GM19240 (cell line): ENCODE data around the gene CDK17.
A peak's percentile ranks its signal among the peaks of the same experiment; 100 is the strongest.
"Not testable (repeated sequence)": the region's sequence is repeated elsewhere in the genome, so short reads cannot be mapped to it uniquely, and the experiment has no call there.

ENCODE experiments used
- DNase-seq: peaks from one replicate; pipeline ENCODE4 v3.0.0; 2011; ENCODE audit warnings: low spot score; ENCODE audit not compliant: insufficient read length

CDK17 gene

DNA sequence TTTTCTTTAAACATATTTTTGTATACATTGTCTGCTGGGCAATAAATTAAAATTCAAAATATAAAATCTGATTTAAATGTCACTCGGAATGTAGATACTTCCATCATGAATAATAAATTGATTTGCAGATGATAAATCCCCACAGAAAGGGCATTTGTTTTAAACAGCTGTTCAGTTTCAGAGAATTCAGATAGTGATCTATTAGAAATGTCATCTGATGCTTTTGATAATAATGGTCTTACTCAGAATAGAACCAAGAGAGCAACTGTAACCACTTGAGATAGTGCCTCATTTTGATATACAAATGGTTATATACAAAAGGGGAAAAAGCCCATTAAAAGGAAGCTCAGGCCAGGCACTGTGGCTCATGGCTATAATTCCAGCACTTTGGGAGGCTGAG is 43.4 kb downstream of the CDK17 start:
- DNase-seq = no peak

DNA sequence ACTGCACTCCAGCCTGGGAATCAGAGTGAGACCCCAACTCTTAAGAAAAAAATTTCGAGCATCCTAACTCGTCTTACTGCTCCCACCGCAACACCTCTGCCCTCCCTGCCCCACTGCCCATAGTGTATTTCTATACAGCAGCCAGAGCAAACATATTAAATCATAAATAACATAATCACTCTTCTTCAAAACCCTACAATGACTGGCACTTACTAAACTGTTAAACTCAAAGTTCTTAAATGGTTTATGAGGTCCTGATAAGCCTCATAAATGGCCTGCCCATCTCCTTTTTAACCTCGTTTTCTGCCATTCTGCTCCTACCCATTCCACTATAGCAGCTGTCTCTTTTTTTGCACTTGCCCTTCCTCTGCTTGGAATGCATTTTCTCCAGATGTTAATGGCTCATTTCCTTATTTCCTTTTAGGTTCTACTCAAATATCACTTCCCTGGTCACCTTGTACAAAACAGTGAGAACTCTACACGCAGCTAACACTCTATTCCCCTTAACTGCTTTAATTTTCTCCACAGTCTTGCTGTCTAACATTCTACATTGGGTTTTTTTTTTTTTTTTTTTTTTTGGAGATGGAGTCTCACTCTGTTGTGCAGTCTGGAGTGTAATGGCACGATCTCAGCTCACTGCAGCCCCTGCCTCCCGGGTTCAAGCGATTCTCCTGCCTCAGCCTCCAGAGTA is 45.2 kb downstream of the CDK17 start:
- no peak for DNase-seq

DNA sequence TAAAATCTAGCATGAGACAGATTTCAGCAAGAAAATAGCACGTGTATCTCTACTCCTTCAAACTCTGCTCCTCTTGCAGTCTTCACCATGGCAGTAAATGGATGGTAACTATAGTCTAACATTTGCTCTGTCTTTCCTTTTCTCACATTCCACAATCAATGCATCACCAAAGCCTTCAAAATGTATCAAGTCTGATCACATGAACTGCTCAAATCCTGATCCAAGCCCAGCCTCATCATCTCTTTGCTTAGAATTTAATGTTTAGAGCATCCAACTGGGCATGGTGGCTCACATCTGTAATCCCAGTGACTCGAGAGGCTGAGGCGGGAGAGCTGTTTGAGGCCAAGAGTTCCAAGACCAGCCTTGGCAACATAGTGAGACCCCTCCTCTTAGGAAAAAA is 45.9 kb downstream of the CDK17 start:
- no peak for DNase-seq

DNA sequence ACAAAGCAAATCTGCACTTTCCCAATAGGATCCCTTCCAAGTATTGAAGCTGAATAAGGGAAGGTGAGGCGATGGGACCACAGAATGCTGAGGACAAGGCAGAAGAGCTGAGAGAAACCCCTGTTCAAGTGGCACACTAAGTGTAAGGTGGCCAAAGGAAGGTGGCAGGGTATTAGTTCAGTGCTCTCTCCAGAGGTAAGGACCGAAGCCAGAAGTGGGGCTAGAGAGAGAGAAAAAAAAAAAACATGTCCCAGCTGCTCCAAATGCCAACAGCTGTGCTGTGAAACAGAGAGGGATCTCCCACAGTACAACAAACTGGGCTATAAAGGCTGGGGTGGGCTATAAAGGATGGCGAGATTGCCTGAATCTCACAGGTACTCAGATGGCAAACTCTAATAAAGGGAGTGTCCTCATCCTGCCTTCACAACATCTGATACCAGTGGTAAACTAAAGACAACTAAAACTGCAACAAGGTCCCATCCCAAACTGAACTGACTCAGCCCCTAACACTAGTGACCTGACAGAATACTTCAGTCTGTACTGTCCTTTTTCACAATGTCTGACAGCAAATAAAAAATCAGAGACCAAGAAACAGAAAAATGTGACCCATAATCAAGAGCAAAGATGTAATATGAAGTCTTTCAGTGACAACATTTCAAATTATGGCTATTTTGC is 47.9 kb downstream of the CDK17 start:
- no peak for DNase-seq

DNA sequence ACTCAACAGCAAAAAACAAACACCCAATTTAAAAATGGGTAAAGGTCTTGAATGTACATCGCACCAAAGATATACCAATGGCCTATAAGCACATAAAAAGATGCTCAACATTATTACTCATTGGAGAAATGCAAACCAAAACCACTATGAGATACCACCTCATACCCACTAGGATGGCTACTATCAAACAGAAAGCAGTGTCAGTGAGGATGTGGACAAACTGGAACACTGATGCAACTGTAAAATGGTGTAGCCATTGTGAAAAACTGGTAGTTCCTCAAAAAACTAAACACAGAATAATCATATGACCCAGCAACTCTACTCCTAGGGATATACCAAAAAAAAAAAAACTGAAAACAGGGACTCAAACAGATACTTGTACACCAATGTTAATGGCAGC is 49.3 kb downstream of the CDK17 start:
- no peak for DNase-seq

DNA sequence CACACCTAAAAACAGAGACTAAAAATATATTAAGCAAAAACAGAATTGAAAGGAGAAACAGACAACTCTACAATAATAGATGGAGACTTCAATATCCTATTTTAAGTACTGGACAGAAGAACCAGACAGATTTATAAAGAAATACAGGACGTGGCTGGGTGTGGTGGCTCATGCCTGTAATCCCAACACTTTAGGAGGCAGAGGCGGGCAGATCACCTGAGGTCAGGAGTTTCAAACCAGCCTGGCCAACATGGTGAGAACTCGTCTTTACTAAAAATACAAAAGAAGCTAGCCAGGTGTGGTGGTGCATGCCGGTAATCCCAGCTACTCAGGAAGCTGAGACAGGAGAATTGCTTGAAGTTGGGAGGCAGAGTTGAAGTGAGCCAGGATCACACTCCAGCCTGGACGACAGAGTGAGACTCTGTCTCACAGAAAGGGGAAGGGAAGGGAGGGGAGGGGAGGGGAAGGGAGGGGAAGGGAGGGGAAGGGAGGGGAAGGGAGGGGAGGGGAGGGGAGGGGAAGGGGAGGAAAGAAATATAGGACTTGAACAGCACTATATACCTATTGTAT is 53.0 kb downstream of the CDK17 start:
- DNase-seq = no peak

DNA sequence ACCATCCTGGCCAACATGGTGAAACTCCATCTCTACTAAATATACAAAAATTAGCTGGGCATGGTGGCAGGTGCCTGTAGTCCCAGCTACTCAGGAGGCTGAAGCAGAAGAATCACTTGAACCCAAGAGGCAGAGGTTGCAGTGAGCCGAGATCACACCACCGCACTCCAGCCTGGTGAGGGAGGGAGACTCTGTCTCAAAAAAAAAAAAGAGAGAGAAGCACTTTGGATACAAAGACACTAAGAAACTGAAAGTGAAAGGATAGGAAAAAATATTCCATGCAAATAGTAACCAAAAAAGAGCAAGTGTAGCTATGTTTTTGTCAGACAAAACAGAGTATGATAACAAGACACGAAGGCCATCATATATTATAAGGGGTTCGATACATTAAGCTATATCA is 53.5 kb downstream of the CDK17 start:
- DNase-seq = not testable (repeated sequence)

DNA sequence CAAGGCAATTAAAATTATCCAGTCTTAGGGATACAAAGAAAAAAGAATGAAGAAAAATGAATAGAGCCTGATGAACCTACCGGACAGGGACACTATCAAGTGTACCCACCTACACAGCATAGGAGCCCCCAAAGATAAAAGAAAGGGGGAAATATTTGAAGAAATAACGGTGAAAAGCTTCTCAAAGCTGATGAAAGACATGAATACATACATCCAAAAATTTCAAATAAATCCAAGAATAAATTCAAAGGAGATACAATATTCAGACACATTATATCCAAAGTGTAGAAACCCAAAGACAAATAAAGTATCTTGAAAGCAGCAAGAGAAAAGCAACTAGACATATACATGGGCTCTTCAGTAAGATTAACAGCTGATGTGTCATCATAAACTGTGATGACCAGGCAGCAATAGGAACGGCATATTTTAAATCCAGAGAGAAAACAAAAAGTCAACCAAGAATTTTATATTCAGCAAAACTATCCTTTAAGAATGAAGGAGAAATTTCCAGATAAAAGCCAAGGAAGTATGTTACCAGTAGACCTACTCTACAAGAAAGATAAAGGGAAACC is 56.0 kb downstream of the CDK17 start:
- no peak for DNase-seq

DNA sequence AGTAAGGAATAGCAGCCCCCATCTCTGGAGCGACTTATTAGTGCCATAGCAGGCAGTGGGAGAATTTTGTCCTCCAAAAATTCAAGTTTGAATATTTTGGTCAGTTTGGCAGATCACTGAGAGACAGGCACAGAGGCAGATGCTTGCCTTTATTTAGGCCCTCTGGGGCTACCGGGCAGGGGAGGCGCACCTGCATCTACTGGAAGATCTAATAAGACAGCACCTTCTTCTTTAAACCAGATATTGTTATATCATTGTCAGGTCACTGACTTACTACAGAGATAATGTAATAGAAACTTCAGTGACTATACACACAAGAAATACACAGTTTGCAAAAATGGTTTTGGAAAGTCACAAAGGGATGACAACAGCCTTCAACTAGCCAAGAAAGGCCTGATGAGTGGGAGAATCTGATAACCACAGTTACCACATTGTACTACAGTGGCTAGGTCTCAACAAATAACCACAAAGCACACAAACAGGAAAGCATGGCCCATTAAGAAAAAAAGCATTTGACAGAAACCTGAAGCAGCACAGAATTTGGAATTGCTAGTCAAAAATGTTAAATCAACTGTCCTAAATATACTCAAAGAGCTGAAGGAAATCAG is 56.8 kb downstream of the CDK17 start:
- DNase-seq = no peak

DNA sequence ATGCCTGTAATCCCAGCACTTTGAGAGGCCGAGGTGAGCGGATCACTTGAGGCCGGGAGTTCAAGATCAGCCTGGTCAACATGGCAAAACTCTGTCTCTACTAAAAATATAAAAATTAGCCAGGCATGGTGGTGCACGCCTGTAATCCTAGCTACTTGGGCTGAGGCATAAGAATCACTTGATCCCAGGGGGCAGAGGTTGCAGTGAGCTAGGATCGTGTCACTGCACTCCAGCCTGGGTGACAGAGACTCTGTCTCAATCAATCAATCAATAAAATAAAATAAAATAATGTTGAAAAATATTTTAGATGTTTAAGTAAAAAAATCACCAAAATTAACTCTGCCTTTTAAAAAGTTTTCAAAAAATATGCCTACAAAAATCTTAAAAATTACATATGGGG is 60.6 kb downstream of the CDK17 start:
- not testable (repeated sequence) for DNase-seq

DNA sequence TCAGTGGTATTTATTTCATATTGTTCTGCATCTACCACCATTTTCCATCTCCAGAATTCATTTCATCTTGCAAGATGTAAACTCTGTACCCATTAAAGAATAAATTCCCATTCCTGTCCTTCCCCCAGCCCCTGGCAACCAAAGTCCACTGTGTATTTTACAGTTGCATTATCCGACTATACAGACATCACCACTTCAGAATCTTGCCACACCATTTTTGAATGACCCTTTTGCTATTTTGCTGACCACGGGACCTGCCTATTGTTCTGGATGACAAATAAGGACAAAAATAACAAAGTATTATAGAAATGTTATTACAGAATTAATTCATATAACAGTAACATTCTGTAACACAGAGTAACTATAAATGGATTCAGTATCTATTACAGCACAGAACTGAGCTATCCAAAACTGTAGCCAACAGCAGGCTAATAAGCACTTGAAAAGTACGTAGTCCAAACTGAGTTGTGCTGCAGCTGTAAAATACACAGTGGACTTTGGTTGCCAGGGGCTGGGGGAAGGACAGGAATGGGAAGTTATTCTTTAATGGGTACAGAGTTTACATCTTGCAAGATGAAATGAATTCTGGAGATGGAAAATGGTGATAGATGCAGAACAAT is 61.3 kb downstream of the CDK17 start:
- DNase-seq = no peak

DNA sequence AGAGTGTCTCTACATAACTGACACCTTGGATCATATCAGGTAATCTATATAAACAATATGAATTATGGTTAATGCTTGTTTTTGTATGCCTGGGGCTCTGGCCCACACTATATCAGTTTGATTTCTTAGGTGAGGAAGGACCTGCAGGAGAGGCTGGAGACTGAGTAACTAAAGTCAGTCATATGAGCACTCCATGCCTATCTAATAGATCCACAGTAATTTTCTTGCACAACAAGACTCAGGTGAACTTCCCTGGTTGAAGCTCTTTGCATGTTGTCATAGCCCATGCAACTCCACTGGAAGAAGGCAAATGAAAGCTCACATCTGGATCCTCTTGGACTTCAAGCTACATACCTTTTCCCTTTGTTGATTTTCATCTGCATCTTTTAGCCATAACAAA is 62.3 kb downstream of the CDK17 start:
- DNase-seq = no peak

DNA sequence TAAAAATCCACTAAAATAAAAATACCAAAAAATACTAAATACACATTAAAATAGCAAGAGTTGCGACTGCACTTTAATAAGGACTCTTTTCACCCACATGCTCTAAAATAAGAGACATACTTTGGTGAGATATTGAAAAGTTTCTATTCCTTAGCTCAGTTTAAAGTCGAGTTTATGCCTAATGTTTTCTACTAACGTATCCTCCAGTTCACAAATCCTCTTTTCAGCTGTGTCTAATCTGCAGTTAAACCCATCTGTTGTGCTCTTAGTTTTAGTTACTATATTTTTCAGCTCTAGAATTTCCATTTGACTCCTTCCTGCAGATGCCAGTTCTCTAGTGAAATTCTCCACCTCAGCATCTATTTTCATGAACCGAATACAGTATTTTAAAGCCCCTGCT is 63.8 kb downstream of the CDK17 start:
- no peak for DNase-seq

DNA sequence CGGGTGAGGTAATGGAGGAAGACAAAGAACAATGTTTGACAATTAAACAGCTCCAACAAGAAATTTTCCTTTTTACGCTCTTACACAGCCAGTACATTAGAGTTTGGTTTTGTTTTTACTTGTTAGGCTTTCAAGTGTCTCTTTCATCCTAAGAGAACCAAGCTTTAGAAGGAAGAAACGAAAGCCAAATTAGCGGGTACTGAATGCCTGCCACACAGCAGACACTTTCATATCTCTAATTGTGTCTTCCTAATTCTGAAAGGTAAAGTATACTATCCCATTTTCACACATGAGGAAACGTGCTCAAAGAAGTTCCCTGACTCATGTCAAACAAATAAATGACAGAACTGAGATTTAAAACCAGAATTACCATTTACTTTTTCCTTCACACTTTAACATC is 65.0 kb downstream of the CDK17 start:
- DNase-seq = peak; percentile 5

DNA sequence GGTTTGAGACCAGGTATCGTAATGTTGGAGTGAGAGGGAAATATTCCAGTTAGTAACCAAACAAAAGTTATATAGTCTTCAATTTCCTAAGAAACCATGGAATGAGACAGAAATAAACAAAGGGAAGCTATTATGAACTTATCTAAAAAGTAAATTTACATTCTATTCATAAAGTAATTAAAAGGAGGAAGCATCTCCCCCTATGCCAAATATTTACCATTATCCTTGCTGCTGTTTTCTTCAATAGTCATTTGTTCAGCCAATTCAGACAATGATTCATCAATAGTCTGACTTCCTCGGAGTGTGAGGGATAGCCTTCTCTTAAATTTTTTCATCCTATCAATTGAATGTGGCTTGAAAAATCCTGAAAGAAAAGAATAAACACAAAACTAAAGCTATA is 65.7 kb downstream of the CDK17 start:
- DNase-seq = no peak

DNA sequence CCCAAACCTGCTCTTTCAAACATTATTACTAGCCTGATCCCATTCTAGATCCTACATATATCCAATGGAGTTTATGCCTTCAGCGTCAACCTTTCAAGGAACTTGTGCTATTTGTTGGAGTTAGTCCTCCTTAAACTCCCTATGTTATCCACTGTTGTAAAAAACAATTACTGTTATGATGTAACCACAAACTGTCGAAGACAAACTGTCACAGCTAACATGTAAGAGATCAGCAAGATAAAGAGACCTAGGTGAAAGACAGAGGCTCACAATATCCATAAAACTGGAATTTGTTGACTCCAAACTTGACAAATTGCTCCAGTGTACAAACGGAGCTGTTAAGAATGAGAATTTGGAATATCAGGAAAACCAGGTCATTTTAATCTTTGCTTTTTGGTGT is 70.7 kb downstream of the CDK17 start:
- no peak for DNase-seq

DNA sequence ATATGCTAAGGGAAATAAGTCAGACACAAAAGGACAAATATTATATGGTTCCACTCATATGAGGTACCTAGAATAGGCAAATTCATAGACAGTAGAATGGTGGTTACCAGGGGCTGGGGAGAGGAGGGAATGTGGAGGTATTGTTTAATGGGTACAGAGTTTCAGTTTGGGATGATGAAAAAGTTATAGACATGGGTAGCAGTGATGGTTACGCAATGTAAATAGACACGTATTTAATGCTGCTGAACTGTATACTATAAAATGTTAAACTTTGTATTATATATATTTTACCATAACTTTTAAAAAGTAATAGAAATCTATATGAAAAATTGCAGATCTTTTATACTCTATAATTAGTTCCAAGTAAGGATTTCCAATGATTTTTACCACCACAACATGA is 71.2 kb downstream of the CDK17 start:
- no peak for DNase-seq

DNA sequence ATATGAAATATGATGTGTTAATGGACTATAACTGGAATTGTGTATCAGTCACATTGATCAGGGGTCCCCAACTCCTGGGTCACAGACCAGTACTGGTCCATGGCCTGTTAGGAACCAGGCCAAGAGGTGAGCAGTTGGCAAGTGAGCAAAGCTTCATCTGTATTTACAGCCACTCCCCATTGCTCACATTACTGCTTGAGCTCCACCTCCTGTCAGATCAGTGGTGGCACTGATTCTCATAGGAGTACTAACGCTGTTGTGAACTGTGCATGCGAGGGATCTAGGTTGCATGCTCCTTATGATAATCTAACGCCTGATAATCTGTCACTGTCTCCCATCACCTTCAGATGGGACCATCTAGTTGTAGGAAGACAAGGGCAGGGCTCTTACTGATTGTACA is 72.3 kb downstream of the CDK17 start:
- no peak for DNase-seq

DNA sequence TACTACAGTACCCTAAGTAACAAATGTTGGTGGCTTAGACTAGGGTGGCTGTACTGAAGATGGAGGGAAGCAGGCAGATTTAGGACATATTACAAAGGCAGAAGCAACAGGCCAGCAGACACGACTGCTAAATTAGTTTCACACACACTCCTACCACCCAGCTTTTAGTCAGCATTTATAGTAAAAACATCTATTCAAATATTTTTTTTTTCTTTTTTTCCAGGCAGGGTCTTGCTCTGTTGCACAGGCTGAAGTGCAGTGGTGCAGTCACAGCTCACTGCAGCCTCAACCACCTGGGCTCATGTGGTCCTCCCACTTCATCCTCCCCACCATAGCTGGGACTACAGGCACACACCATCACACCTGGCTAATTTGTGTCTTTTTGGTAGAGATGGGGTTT is 72.9 kb downstream of the CDK17 start:
- no peak for DNase-seq

DNA sequence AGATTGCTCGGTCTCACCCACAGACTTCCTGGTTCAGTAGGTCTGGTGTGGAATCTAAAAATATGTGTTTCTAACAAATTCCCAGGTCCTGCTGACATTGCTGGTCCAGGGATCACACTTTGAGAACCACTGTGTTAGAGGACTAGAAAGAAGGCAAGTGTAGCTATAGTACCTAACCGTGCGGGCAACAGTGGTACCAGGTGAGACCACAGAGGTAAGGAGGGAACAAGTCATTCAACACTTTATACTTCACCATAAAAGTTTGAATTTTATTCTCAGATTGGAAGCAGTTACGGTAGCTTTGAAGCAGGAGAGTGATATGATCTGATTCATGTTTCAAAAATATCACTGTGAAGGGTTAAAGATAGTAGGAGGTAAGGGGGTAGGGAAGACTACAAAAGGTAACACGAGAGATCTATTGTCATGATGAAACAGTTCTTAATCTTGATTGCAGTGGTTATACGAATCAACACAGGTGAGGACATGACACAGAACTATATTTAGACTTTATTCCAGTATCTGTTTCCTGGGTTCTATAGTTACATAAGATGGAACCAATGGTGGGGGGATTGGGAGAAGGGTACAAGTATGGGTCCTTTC is 73.5 kb downstream of the CDK17 start:
- DNase-seq = no peak

DNA sequence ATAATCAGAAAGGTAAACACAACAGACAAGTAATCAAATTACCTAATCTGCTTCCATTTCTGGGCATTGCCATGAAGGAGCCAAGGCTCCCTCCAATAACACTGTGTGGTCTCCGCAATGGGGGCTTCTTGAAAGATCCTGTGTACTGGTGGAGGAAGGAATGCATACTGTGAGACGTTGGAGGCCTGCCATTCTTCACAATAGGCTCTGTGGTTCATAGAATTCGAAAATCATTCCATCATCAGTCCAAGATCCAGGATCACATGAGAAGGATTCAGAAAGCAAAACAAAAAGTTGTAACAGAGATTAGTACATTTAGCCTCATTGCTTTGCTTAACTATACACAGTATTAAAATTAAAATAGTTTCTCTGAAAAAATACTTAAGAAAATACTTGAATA is 76.3 kb downstream of the CDK17 start:
- DNase-seq = no peak
